ENCODE measurements around the gene ALK.

Gene ALK

DNA sequence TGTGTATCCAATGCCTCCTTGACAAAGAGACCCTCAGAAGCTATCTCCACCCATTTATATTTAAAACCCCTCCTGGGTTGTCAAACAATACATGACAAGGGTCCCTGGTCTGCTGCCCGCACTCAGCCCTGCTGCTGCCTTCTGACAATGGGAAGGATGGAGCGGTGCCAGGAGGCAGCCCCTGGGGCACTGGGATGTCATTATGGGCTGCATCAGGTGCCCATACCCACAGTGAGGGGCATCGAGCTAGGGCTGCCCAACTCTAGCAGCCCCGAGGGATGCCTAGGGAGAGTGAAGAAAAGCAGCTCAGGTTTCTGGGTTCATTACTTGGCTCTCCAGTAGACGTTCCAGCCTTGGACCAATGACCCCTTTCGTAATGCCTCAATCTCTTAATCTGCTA lies 301.7 kb downstream of the ALK start:
- TF ChIP-seq, protein P1, sequence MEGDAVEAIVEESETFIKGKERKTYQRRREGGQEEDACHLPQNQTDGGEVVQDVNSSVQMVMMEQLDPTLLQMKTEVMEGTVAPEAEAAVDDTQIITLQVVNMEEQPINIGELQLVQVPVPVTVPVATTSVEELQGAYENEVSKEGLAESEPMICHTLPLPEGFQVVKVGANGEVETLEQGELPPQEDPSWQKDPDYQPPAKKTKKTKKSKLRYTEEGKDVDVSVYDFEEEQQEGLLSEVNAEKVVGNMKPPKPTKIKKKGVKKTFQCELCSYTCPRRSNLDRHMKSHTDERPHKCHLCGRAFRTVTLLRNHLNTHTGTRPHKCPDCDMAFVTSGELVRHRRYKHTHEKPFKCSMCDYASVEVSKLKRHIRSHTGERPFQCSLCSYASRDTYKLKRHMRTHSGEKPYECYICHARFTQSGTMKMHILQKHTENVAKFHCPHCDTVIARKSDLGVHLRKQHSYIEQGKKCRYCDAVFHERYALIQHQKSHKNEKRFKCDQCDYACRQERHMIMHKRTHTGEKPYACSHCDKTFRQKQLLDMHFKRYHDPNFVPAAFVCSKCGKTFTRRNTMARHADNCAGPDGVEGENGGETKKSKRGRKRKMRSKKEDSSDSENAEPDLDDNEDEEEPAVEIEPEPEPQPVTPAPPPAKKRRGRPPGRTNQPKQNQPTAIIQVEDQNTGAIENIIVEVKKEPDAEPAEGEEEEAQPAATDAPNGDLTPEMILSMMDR (IDR thresholded peaks at IDR 0.05) = no peak

DNA sequence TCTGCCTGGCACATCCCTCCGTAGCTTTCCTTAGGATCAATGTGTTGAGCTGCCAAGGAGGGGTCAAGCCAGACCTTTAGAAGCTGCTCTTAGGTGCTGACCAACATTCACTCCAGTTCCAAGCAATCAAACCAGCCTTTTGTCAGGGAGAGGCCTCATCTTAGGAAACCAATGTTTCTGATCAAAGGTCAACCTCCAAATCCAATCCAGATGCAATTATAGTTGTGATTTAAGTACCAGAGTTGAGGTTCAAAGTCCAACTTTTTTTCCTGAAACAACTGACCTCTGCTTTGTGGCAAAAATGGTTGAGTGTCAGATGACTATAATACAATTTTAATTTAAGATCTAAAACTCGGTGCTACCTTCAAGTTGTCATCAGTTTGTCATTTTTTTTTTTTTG lies 303.4 kb downstream of the ALK start:
- TF ChIP-seq, protein P1 (IDR thresholded peaks at IDR 0.05) = no peak

DNA sequence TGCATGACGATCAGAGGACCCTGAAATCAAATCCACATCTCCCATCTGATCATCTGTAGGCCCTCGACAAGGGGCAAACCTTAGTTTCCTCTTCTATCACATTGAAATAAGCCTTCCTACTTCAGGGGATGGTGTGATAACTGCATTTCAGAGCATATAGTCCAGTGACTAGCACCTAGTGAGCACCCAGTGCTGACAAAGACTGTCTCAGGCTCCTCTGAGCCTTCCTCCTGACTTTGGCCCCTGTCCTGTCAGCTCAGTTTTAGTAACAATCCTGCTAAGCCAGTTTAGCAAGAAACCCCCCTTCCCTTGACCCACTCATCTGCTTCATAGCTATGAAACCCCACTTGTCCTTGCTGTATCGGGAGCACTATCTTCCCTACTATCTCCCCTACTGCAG lies 304.0 kb downstream of the ALK start:
- TF ChIP-seq, protein P1 (IDR thresholded peaks at IDR 0.05) = no peak

DNA sequence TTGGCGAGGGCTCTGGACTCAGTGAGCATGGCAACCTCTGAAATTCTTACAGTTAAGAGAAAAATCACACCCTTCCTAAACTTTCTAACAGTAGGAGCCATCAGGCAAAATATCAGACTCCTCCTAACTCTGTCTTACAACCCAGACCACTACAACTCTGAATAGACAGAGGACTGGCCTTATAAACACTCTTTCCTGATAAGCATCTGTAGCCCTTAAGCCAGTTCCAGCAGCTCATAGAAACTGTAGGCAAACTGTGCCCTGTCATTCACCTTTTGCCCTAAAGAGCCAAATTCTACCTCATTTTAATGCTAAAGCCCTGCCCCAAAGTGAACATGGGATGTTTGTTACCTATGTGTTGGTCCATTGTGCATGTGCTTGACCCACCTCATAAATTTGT lies 304.8 kb downstream of the ALK start:
- TF ChIP-seq, protein P1 (IDR thresholded peaks at IDR 0.05) = no peak

DNA sequence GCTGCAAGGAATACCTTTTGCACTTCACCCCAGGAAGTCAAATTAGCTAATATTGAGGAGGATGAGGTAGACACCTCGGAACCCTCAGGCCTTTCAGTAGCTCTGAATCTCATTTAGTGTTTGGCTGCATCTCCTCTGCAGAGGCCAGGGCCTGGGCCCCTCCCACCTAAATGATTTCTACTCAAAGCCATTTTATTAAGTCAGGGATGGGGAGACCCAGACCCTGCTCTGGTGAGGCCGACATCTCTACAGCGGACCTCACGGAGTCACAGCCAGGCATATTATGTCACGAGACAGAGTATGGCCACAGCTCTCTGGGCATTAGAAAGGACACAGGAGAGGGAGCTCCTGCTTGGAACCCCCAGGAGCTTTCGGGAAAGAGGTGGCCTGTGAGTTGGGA lies 305.5 kb downstream of the ALK start:
- TF ChIP-seq, protein P1 (IDR thresholded peaks at IDR 0.05) = no peak

DNA sequence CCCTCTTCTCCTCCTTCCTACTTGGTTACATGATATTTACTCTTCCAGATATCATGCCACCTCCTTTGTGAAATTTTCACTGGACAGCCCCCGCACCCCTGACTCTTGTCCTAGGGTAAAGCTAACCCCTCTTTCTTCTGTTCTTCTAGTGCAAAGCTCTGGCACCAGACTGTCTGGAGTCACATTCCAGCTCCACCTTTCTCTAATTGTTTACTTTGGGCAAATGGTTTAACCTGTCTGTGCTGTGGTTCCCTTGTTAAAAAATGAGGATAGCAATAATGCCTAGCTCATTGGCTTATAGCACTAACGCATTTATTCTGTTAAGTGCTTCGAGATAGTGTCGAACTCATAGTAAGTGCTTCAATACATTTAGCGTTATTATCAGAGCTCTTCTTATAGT lies 306.2 kb downstream of the ALK start:
- TF ChIP-seq, protein P1 (IDR thresholded peaks at IDR 0.05) = no peak

DNA sequence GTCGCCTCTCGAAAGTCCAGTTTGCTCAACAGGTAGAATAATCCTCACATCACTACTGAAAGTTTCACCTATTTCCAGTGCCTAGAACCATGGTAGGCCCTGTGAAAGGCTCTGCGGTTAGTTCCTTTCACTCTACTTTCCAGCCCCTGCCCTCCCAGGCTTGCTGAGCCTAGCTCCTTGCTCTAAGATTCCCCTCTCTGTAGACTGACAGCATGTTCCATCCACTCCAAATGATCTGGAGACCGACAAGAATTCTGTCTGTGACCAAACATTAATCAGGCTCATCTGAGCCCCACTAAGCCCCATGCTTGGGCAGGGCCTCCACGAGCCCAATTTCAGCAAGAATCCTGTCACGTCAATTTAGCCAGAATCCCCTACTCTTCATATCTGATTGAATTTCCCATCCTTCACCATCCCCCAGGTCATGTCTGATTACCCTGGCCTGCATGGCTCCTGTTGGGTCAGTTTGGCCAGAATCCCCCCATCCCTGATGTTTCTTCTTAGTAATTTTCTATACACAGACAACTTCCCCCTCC lies 307.0 kb downstream of the ALK start:
- TF ChIP-seq, protein P1 (IDR thresholded peaks at IDR 0.05) = no peak

DNA sequence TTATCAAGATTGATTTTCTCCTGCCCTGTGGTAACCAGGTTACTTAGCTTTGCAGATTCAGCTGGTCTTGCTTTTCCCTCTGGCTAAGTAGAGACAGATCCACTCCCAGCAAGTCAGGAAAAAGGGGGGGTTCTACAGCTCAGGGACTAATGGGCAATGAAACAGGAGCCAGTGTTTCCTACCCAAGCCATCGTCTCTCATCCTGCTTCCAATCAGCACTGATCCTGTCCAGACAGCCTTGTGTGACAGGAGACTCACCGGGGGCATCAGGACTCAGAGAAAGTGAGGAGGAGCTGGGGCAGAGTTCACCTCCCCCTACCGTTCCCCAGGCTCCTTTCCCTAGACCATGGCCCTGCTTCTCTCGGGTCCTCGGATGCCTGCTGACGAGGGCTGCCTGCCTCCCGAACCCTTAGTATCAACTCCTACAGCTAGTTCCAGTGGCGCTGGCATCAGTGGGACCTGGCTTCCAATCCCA lies 307.6 kb downstream of the ALK start:
- TF ChIP-seq, protein P1 (IDR thresholded peaks at IDR 0.05) = no peak

Measured in LNCAP (cell line).